Measurements from ENCODE around the gene PARM1. TPM values are rescaled to one million over a fixed set of nuclear protein-coding genes. Genes with fewer than 3 reads are reported as not detected.

Gene PARM1
- total and polyA plus RNA-seq, 12 donors, result 11.3 to 204 (median 70.6) TPM

DNA sequence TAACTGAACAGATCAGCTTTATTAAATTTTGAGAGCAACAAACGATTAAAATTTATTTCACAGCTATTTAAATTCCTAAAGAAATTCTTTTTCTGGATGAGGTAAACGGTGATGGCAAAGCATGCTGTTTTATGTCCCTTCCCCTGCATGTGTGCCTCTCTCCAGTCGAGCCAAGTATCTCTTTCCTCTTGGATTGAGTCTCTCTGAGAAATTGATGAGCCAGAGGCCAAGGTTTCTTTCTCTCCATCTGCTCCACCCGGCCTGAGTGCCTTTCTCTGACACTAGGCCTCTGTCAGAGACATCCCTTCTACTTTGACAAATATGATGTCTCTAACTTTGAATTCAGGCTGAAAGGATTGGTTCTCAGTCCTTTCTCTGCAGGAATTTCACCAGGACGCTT, 42.6 kb upstream of the PARM1 start:
- TF ChIP-seq, protein P1, sequence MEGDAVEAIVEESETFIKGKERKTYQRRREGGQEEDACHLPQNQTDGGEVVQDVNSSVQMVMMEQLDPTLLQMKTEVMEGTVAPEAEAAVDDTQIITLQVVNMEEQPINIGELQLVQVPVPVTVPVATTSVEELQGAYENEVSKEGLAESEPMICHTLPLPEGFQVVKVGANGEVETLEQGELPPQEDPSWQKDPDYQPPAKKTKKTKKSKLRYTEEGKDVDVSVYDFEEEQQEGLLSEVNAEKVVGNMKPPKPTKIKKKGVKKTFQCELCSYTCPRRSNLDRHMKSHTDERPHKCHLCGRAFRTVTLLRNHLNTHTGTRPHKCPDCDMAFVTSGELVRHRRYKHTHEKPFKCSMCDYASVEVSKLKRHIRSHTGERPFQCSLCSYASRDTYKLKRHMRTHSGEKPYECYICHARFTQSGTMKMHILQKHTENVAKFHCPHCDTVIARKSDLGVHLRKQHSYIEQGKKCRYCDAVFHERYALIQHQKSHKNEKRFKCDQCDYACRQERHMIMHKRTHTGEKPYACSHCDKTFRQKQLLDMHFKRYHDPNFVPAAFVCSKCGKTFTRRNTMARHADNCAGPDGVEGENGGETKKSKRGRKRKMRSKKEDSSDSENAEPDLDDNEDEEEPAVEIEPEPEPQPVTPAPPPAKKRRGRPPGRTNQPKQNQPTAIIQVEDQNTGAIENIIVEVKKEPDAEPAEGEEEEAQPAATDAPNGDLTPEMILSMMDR (IDR thresholded peaks at IDR 0.05), result no peak
- no peak for TF ChIP-seq POLR2A (IDR thresholded peaks at IDR 0.05)
- Histone ChIP-seq H3K4me1 (replicated peaks in 1 of 2) (no peaks in the 10 kb centered on the region), H3K27me3 (no peaks in the 10 kb centered on the region), H3K36me3 (replicated peaks in 1 of 2) (no peaks in the 10 kb centered on the region), H3K27ac (no peak overlapping the region), H3K9me3 (replicated peaks in 1 of 3) (no peaks in the 10 kb centered on the region), H3K4me3 (no peak overlapping the region)
- 29 to 45% (median 38%) methylated on average over 5 of the region's 5 CpGs for WGBS, 4 donors
- intact Hi-C loops (cut with DNase I), result no loop called here
- no peak for DNase-seq

- H3K36me3 ChIP-seq (replicated peaks in 1 of 2), result no peaks in the 10 kb centered on the region
- WGBS, 4 donors, result 74 to 84% (median 79%) methylated on average over 1 of the region's 1 CpG
- no peak overlapping the region for H3K27ac ChIP-seq
- intact Hi-C loops (cut with DNase I), result no loop called here
- TF ChIP-seq POLR2A (IDR thresholded peaks at IDR 0.05), result no peak
- TF ChIP-seq, protein P1 (IDR thresholded peaks at IDR 0.05), result no peak
- H3K9me3 ChIP-seq (replicated peaks in 1 of 3), result no peaks in the 10 kb centered on the region
- no peak for DNase-seq
- no peaks in the 10 kb centered on the region for H3K4me1 ChIP-seq (replicated peaks in 1 of 2)
- H3K4me3 ChIP-seq, result no peak overlapping the region
- H3K27me3 ChIP-seq, result no peaks in the 10 kb centered on the region
Measured at GRCh38 chr4:74891037-74891436, 41.9 kb upstream of the PARM1 start.

GRCh38 chr4:74893171-74893570, 39.7 kb upstream of the PARM1 start:
- Histone ChIP-seq H3K27me3 (no peaks in the 10 kb centered on the region), H3K4me1 (replicated peaks in 1 of 2) (no peaks in the 10 kb centered on the region), H3K27ac (no peak overlapping the region), H3K4me3 (peak overlapping the region in 1 of 4 donors; percentile 28), H3K9me3 (replicated peaks in 1 of 3) (no peaks in the 10 kb centered on the region), H3K36me3 (replicated peaks in 1 of 2) (no peaks in the 10 kb centered on the region)
- DNase-seq, result no peak
- intact Hi-C loops (cut with DNase I), result no loop called here
- no peak for TF ChIP-seq POLR2A (IDR thresholded peaks at IDR 0.05)
- TF ChIP-seq, protein P1 (IDR thresholded peaks at IDR 0.05), result no peak
- WGBS, 4 donors, result 65 to 71% (median 68%) methylated on average over 4 of the region's 4 CpGs

DNA sequence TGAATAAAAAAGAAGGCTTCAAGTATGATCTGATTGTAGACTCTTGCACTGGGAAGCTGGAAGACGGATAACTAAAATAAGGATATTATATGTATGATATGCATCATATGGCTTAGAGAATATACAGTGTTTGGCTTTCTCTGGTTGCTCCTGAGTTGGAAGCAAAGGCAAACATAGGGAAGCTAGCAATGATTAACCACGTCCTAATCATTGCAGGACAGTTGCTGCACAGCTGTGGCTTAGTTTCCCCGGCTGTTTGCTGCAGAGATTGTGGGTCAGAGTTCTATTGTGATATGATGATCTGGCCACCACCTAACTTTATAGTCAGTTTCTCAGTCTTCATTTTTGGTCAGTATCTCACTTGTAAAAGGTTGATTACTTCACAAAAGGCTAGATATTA, 36.3 kb upstream of the PARM1 start:
- Histone ChIP-seq H3K9me3 (replicated peaks in 1 of 3) (no peaks in the 10 kb centered on the region), H3K4me1 (replicated peaks in 1 of 2) (no peaks in the 10 kb centered on the region), H3K36me3 (replicated peaks in 1 of 2) (no peaks in the 10 kb centered on the region), H3K27ac (no peak overlapping the region), H3K27me3 (no peaks in the 10 kb centered on the region), H3K4me3 (no peak overlapping the region)
- TF ChIP-seq POLR2A (IDR thresholded peaks at IDR 0.05), result no peak
- TF ChIP-seq, protein P1 (IDR thresholded peaks at IDR 0.05), result no peak
- no peak for DNase-seq
- intact Hi-C loops (cut with DNase I), result no loop called here
- 69 to 80% (median 74%) methylated on average over 3 of the region's 3 CpGs for WGBS, 4 donors

All from adrenal gland (tissue), 12 donors.